AG10803 (cell line): ENCODE measurements around the gene UBE2D4.

Experiments
- DNase-seq: peaks from one replicate; pipeline ENCODE4 v3.0.0; 2010; ENCODE audit warnings: low read depth
- H3K4me3 ChIP-seq: 2 replicates; pipeline ENCODE4 v1.5.1; 2011; ENCODE audit warnings: mild to moderate bottlenecking, low read length, control low read depth
- TF ChIP-seq, protein P1 (sequence below): conservative IDR thresholded peaks from 2 replicates; pipeline ENCODE4 v1.5.1; 2011; ENCODE audit warnings: mild to moderate bottlenecking, low read length, control low read depth, inconsistent platforms

Gene UBE2D4

DNA sequence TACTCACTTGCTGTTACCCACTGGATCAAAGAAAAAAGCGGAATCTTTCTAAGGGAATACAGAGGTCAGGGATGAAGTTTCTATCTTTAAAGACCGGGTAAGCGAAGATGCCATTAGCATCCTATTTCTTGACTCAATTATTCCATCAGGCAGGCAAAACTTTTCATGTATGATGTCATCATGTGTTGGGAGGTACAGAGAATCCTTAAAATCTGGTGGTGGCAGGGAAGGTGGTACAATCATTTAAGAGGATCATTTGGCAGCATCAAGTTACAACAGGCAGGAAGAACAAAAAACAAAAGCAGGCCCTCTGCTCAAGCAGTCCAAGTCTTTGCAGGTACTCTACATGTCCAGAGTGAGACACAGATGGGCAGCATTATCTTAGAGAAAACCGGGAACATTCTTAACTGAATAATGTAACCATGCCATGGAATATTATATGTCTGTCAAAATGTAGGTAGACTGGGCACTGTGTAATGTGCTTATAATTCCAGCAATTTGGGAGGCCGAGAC is 23.6 kb upstream of the UBE2D4 start:
- TF ChIP-seq, protein P1, sequence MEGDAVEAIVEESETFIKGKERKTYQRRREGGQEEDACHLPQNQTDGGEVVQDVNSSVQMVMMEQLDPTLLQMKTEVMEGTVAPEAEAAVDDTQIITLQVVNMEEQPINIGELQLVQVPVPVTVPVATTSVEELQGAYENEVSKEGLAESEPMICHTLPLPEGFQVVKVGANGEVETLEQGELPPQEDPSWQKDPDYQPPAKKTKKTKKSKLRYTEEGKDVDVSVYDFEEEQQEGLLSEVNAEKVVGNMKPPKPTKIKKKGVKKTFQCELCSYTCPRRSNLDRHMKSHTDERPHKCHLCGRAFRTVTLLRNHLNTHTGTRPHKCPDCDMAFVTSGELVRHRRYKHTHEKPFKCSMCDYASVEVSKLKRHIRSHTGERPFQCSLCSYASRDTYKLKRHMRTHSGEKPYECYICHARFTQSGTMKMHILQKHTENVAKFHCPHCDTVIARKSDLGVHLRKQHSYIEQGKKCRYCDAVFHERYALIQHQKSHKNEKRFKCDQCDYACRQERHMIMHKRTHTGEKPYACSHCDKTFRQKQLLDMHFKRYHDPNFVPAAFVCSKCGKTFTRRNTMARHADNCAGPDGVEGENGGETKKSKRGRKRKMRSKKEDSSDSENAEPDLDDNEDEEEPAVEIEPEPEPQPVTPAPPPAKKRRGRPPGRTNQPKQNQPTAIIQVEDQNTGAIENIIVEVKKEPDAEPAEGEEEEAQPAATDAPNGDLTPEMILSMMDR = no peak
- DNase-seq = no peak
- no peak overlapping the region for H3K4me3 ChIP-seq

DNA sequence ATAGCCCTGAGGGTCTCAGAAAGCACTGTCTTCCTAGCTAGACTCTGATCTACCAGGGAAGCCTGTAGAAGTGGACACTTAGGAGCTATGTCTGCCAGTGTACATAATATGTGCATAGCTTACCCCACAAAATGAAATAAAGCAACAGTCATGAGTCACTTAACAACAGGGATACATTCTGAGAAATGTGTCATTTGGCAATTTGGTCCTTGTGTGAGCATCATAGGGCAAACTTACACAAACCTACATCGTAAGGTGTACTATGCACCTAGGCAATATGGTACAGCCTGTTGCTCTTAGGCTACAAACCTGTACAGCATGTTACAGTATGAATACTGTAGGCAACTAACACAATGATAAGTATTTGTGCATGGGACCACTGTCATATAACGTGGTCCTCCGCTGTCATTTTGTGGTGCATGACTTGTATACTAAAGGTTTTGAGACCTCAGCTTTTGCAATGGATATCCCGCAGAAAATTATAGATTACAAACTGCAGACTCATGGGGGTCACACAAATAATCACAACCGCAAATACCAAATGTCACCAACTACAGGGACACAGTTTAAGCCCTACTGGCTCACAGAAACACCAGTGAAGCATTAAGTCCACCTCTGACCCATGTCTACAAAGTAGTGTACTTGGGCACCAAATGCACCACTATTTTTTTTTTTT is 21.6 kb upstream of the UBE2D4 start:
- H3K4me3 ChIP-seq = peak overlapping the region; percentile 82
- TF ChIP-seq, protein P1 = no peak
- peak; percentile 51 for DNase-seq

DNA sequence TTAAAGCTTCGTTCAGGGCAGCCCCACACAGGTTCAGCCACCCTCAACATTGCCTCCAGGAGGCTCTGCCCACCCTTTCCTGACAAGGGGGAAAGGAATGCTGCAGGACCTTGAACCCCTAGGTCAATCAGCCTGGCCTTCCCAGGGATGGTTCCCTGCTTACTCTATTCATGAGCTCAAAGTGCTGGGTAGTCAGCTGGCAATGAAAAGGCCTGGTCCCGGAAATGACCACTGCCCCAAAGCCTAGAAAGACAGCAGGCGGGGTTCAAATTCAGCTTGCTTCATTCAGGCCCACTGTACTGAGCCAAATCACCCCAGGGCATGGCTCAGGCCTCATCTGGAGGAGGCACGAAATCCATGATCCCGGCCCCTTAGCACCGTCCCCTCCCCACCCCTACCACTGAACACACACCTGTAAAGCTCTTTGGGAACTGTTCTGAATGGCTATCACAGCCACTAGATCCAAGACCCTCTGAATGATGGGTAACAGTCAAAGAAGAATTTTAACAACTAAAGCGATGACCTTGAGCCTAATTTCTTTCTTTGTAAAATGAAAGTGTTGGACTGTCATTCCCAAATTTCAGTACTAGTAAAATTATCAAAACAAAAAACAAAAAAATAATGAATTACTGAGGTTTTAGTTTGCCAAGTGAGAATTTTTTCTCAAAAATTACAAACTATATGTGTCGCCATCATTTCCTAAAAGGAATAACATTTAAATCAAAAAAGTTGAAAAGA is 20.9 kb upstream of the UBE2D4 start:
- peak overlapping the region; percentile 82 for H3K4me3 ChIP-seq
- peak; percentile 53 for DNase-seq
- TF ChIP-seq, protein P1 = no peak

DNA sequence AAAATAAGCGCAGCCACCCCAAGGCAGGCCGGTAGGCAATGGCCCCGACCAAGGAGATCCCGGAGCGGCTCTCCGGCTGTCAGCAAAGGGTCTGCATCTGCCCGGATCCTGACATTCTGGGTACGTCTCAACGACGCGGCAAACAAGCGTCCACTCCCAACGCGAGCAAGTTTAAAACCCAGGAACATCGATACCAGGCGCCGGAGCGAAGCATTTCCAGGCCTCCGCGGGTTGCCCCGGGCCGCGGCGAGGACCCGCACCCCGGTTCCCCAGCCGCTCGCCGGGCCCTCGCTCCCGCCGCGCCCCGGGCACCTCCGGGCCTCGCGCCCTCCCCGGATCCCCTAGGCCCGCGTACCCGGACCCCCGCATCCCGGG is 20.3 kb upstream of the UBE2D4 start:
- TF ChIP-seq, protein P1 = no peak
- DNase-seq = peak; percentile 43
- peak overlapping the region; percentile 82 for H3K4me3 ChIP-seq

DNA sequence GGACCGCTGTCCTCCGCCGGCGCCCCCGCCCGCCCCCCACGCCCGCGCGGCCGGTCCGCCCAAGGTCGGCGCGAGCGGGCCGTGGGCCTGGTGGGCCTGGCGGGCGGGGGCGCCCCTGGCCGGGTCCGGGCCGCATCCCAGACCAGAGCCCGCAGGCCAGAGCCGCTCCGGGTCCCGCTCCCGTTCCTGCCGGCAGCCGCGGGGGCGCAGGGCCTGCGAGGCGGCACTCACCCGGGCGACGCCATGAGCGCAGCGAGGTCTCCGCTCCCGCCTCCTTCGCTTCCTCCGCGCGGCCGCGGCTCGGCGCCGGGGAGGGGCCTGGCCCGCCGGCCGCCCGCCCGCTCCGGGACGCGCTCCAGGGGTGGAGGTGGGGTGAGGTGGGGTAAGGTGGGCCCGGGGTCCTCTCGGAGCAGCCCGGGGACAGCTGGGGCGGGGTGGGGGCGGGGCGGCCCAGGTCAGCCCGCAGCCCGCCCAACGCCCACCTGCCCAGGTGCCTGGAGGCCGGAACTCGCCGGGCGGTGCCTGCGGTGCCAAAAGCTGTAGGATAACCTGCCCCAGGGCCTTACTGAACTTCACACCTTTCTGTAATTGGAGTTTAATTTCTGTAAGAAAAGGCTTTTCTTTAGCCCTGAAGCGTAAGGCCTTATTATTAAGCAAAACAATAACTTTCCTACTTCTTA is 19.8 kb upstream of the UBE2D4 start, which contains the start of gene URGCP:
Gene URGCP, minus strand, starts transcription at position 266 of the 680 bp plus-strand sequence. Its CDS starts 21 bp downstream, at position 245.
- DNase-seq = peak; percentile 36
- TF ChIP-seq, protein P1 = no peak

DNA sequence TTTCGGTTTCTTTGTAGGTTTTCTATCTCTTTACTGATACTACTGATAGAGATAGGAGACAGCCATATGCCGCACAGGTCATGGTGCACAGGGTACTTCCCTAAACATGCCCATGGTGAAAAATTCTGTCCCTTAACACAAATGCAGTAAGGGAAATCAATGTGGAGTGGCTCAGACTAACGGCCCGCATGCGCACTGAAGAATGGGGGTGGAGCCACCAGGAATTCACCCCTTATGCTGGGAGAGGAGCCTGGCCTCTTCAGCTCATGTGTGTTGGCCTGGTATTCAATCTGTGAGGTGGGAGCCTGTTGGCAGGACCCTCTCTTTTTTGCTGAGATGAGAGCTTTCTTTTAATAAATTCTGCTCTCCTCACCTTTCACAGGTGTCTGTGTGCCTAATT is 11.4 kb upstream of the UBE2D4 start:
- DNase-seq = no peak
- H3K4me3 ChIP-seq = no peak overlapping the region
- TF ChIP-seq, protein P1 = no peak

More for the DNA sequence above, 19.8 kb upstream of the UBE2D4 start, which contains the start of gene URGCP:
- peak within 1 kb of the TSS; percentile 82 for H3K4me3 ChIP-seq
